SK-N-SH (cell line): ENCODE results near the gene ZNF445. TPM values are rescaled to one million over a fixed set of nuclear protein-coding genes. Genes with fewer than 3 reads are reported as not detected.
"Not testable (repeated sequence)": the region's sequence is repeated elsewhere in the genome, so short reads cannot be mapped to it uniquely, and the experiment has no call there.

ENCODE experiments used
- CTCF ChIA-PET: fragments of 300-600, 350-600 bp; formaldehyde crosslinking; extraction: SDS; loops from one replicate; lab custom pipeline; 2021; lab: Yijun Ruan, JAX
- POLR2A ChIA-PET: fragments of 350-600 bp; sonication (Branson Sonifier 250); formaldehyde crosslinking; extraction: SDS; loops from one replicate; lab custom pipeline; 2020; ENCODE audit warnings: antibody characterized with exemption, inconsistent platforms; lab: Yijun Ruan, JAX
- DNase-seq: peaks from one replicate; pipeline ENCODE4 v3.0.0; 2012
- H2AFZ ChIP-seq: fragments of 200-600 bp; sonication (generic); 2 replicates; pipeline ENCODE4 v1.8.1; 2016; ENCODE audit warnings: antibody characterized with exemption, mild to moderate bottlenecking, low read depth
- H3F3A ChIP-seq: fragments of 200-600 bp; sonication (generic); replicated peaks from 2 replicates; pipeline ENCODE3; 2016; ENCODE audit warnings: antibody characterized with exemption, mild to moderate bottlenecking; ENCODE audit not compliant: insufficient read depth
- H3K27ac ChIP-seq, 2 experiments: fragments of 200-500 bp in 1 of 2; fragments of 200-600 bp in 1 of 2; sonication (Bioruptor generic) in 1 of 2; sonication (generic), shearing (Covaris generic) in 1 of 2; 2 replicates each; pipeline versions ENCODE4 v1.5.1 to v1.6.1; 2014 to 2016; ENCODE audit warnings: low read depth in 2 of 2, inconsistent platforms in 1 of 2, low read length in 1 of 2, mild to moderate bottlenecking in 1 of 2, mixed read lengths in 1 of 2
- H3K27me3 ChIP-seq: fragments of 200-600 bp; sonication (generic), shearing (Covaris generic); 2 replicates; pipeline ENCODE4 v1.6.1; 2016; ENCODE audit warnings: mixed run types; ENCODE audit not compliant: insufficient read depth
- H3K36me3 ChIP-seq, 2 experiments: fragments of 200-500 bp in 1 of 2; fragments of 200-600 bp in 1 of 2; sonication (Bioruptor generic) in 1 of 2; sonication (generic) in 1 of 2; replicated peaks in 1 of 2; 2 replicates each; pipeline versions ENCODE3 to v1.5.1; 2014 to 2016; ENCODE audit warnings: low read length in 1 of 2, mild to moderate bottlenecking in 1 of 2; ENCODE audit not compliant: insufficient read depth in 2 of 2, control insufficient read depth in 1 of 2
- H3K4me1 ChIP-seq, 2 experiments: fragments of 200-500 bp in 1 of 2; fragments of 200-600 bp in 1 of 2; sonication (Bioruptor generic) in 1 of 2; sonication (generic), shearing (Covaris generic) in 1 of 2; 2 replicates each; pipeline versions ENCODE4 v1.5.1 to v1.6.1; 2014 to 2016; ENCODE audit warnings: low read depth in 1 of 2, low read length in 1 of 2, mixed run types in 1 of 2; ENCODE audit not compliant: insufficient read depth in 2 of 2, control insufficient read depth in 1 of 2
- H3K4me2 ChIP-seq: fragments of 200-600 bp; sonication (generic), shearing (Covaris generic); 2 replicates; pipeline ENCODE4 v1.6.1; 2017; ENCODE audit warnings: mixed run types
- H3K4me3 ChIP-seq, 2 experiments: fragments of 200-500 bp in 1 of 2; fragments of 200-600 bp in 1 of 2; sonication (Bioruptor generic) in 1 of 2; sonication (generic), shearing (Covaris generic) in 1 of 2; 2 replicates each; pipeline versions ENCODE4 v1.5.1 to v1.8.1; 2014 to 2016; ENCODE audit warnings: low read depth in 2 of 2, inconsistent platforms in 1 of 2, low read length in 1 of 2, mild to moderate bottlenecking in 1 of 2, mixed read lengths in 1 of 2, moderate library complexity in 1 of 2
- H3K79me2 ChIP-seq: fragments of 200-600 bp; sonication (generic); 2 replicates; pipeline ENCODE4 v1.8.1; 2017; ENCODE audit warnings: mild to moderate bottlenecking; ENCODE audit not compliant: insufficient read depth
- H3K9ac ChIP-seq: fragments of 200-600 bp; sonication (generic); 2 replicates; pipeline ENCODE4 v1.6.1; 2017; ENCODE audit warnings: mixed run types
- H3K9me2 ChIP-seq: fragments of 200-600 bp; sonication (generic); 2 replicates; pipeline ENCODE4 v1.6.1; 2017; ENCODE audit warnings: mixed run types
- H3K9me3 ChIP-seq: fragments of 200-600 bp; sonication (generic); 2 replicates; pipeline ENCODE4 v1.6.1; 2017; ENCODE audit warnings: mixed run types, mild to moderate bottlenecking, moderate library complexity
- H4K20me1 ChIP-seq: fragments of 200-600 bp; sonication (generic); 2 replicates; pipeline ENCODE4 v1.6.1; 2017; ENCODE audit warnings: mild to moderate bottlenecking, mixed run types; ENCODE audit not compliant: insufficient read depth
- EP300 ChIP-seq, 2 experiments: IDR thresholded peaks; 2 replicates each; pipeline versions ENCODE4 v1.4.0 to v1.6.1; 2012; ENCODE audit warnings: borderline replicate concordance in 1 of 2, low read depth in 1 of 2, low read length in 1 of 2
- EZH2phosphoT487 ChIP-seq: fragments of 200-600 bp; sonication (generic); IDR thresholded peaks from 2 replicates; pipeline ENCODE4 v1.6.1; 2017; ENCODE audit warnings: low read depth, mixed run types, mild to moderate bottlenecking, antibody characterized with exemption, moderate library complexity, borderline replicate concordance
- FOXM1 ChIP-seq: IDR thresholded peaks from 2 replicates; pipeline ENCODE4 v1.4.0; 2012; ENCODE audit warnings: low read depth, mild to moderate bottlenecking
- GABPA ChIP-seq: IDR thresholded peaks from 2 replicates; pipeline ENCODE4 v1.4.0; 2012; ENCODE audit warnings: low read depth, mild to moderate bottlenecking
- JUND ChIP-seq: IDR thresholded peaks from 2 replicates; pipeline ENCODE4 v1.4.0; 2012
- MXI1 ChIP-seq: IDR thresholded peaks from 2 replicates; pipeline ENCODE4 v1.6.1; 2012; ENCODE audit warnings: mild to moderate bottlenecking, low read depth, low read length, improper control_type of control experiment
- POLR2AphosphoS5 ChIP-seq: IDR thresholded peaks from 2 replicates; pipeline ENCODE4 v1.6.1; 2012; ENCODE audit warnings: low read depth, low read length
- RCOR1 ChIP-seq: fragments of 150-350 bp; IDR thresholded peaks from 2 replicates; pipeline ENCODE4 v1.6.1; 2017; ENCODE audit warnings: antibody characterized with exemption, low read length
- RXRA ChIP-seq: IDR thresholded peaks from 2 replicates; pipeline ENCODE4 v1.4.0; 2012; ENCODE audit warnings: low read depth, mild to moderate bottlenecking, borderline replicate concordance
- SIN3A ChIP-seq: IDR thresholded peaks from 2 replicates; pipeline ENCODE4 v1.6.1; 2012; ENCODE audit warnings: low read depth, mild to moderate bottlenecking, low read length, moderate library complexity, borderline replicate concordance
- TAF1 ChIP-seq: IDR thresholded peaks from 2 replicates; pipeline ENCODE4 v1.6.1; 2012; ENCODE audit warnings: low read depth, mild to moderate bottlenecking, low read length, moderate library complexity, borderline replicate concordance
- TCF12 ChIP-seq: IDR thresholded peaks from 2 replicates; pipeline ENCODE4 v1.4.0; 2012
- TEAD4 ChIP-seq: IDR thresholded peaks from 2 replicates; pipeline ENCODE4 v1.4.0; 2012; ENCODE audit warnings: mild to moderate bottlenecking, borderline replicate concordance; ENCODE audit not compliant: insufficient read depth
- ZBTB33 ChIP-seq: IDR thresholded peaks from 2 replicates; pipeline ENCODE4 v1.4.0; 2012; ENCODE audit warnings: low read depth, borderline replicate concordance
- WGBS: methylation state at CpG from one replicate; pipeline ENCODE4 v1.1.6; 2017; ENCODE audit warnings: low lambda C conversion rate; 5-methylcytosine and 5-hydroxymethylcytosine counted together
- polyA plus RNA-seq, 3 experiments: library from polyadenylated mRNA; depleted of rRNA; stranded (reverse); fragments of >200 nt; gene quantifications; 2 replicates each; pipeline ENCODE4 v1.2.3, GENCODE V29; 2012
- TF ChIP-seq, protein P1 (sequence below): IDR thresholded peaks from 2 replicates; pipeline ENCODE4 v1.4.0; 2012; ENCODE audit warnings: low read depth
- TF ChIP-seq, protein P2 (sequence below): IDR thresholded peaks from 2 replicates; pipeline ENCODE4 v1.6.1; 2012; ENCODE audit warnings: mild to moderate bottlenecking, low read depth, low read length, moderate library complexity
- TF ChIP-seq, protein P3 (sequence below): fragments of 150-350 bp; IDR thresholded peaks from 2 replicates; pipeline ENCODE4 v1.6.1; 2016; ENCODE audit warnings: mild to moderate bottlenecking, low read depth, low read length

The ZNF445 gene
- polyA plus RNA-seq, 1 of the 3 experiments (the other 2 are of a cell fraction): 2.2 TPM

GRCh38 chr3:44474886-44475285 lies 2.6 kb downstream of the ZNF445 start:
- H2AFZ ChIP-seq, H3K27me3 ChIP-seq, H3K27ac ChIP-seq, H3K36me3 ChIP-seq, H3K9me2 ChIP-seq, H4K20me1 ChIP-seq, H3K9ac ChIP-seq, DNase-seq, CTCF ChIA-PET, H3F3A ChIP-seq, H3K4me2 ChIP-seq, H3K4me1 ChIP-seq, H3K4me3 ChIP-seq, H3K9me3 ChIP-seq, POLR2A ChIA-PET: not testable (repeated sequence)
- 97% methylated on average over 10 of the region's 10 CpGs for WGBS
- peaks cover 74% of the 10 kb centered on the region for H3K79me2 ChIP-seq

GRCh38 chr3:44470430-44470829 lies 7.0 kb downstream of the ZNF445 start:
- Histone ChIP-seq H3K4me1 (peaks cover 0 to 5% of the 10 kb centered on the region in 2 experiments; a peak in 1 of 4 replicates), H3K27ac (no peak overlapping the region), H3K9me2 (no peaks in the 10 kb centered on the region), H3K4me2 (no peak overlapping the region), H3K9me3 (no peaks in the 10 kb centered on the region), H4K20me1 (0 out of 2 replicates have a peak, but pooled peaks cover 6% of the 10 kb centered on the region), H3K4me3 (no peak overlapping the region), H3F3A (no peaks in the 10 kb centered on the region), H2AFZ (no peak overlapping the region), H3K9ac (no peak overlapping the region), H3K79me2 (peaks cover 85% of the 10 kb centered on the region), H3K27me3 (no peaks in the 10 kb centered on the region), H3K36me3 (peaks cover 5 to 25% of the 10 kb centered on the region in 2 experiments)
- CTCF ChIA-PET: interaction anchor here (1.0 kb wide), 1 partner anchor 46 kb away, joined by 3 read pairs; no protein-coding TSS in a partner anchor
- DNase-seq: no peak
- TF ChIP-seq POLR2AphosphoS5: no peak
- TF ChIP-seq SIN3A: no peak
- TF ChIP-seq GABPA: no peak
- TF ChIP-seq RXRA: no peak
- no peak for TF ChIP-seq JUND
- TF ChIP-seq, protein P1, sequence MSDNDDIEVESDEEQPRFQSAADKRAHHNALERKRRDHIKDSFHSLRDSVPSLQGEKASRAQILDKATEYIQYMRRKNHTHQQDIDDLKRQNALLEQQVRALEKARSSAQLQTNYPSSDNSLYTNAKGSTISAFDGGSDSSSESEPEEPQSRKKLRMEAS: no peak
- TF ChIP-seq EP300 (IDR thresholded peaks at IDR 0.05; ENCODE audit: borderline replicate concordance in 1 of 2, low read depth in 1 of 2, low read length in 1 of 2): no peak
- TF ChIP-seq ZBTB33: no peak
- no peak for TF ChIP-seq TCF12
- TF ChIP-seq MXI1: no peak
- TF ChIP-seq, protein P2, sequence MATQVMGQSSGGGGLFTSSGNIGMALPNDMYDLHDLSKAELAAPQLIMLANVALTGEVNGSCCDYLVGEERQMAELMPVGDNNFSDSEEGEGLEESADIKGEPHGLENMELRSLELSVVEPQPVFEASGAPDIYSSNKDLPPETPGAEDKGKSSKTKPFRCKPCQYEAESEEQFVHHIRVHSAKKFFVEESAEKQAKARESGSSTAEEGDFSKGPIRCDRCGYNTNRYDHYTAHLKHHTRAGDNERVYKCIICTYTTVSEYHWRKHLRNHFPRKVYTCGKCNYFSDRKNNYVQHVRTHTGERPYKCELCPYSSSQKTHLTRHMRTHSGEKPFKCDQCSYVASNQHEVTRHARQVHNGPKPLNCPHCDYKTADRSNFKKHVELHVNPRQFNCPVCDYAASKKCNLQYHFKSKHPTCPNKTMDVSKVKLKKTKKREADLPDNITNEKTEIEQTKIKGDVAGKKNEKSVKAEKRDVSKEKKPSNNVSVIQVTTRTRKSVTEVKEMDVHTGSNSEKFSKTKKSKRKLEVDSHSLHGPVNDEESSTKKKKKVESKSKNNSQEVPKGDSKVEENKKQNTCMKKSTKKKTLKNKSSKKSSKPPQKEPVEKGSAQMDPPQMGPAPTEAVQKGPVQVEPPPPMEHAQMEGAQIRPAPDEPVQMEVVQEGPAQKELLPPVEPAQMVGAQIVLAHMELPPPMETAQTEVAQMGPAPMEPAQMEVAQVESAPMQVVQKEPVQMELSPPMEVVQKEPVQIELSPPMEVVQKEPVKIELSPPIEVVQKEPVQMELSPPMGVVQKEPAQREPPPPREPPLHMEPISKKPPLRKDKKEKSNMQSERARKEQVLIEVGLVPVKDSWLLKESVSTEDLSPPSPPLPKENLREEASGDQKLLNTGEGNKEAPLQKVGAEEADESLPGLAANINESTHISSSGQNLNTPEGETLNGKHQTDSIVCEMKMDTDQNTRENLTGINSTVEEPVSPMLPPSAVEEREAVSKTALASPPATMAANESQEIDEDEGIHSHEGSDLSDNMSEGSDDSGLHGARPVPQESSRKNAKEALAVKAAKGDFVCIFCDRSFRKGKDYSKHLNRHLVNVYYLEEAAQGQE: no peak
- TF ChIP-seq TAF1: no peak
- TF ChIP-seq FOXM1: no peak
- TF ChIP-seq, protein P3, sequence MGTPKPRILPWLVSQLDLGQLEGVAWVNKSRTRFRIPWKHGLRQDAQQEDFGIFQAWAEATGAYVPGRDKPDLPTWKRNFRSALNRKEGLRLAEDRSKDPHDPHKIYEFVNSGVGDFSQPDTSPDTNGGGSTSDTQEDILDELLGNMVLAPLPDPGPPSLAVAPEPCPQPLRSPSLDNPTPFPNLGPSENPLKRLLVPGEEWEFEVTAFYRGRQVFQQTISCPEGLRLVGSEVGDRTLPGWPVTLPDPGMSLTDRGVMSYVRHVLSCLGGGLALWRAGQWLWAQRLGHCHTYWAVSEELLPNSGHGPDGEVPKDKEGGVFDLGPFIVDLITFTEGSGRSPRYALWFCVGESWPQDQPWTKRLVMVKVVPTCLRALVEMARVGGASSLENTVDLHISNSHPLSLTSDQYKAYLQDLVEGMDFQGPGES: no peak
- no peak for TF ChIP-seq EZH2phosphoT487
- no peak for TF ChIP-seq TEAD4
- no peak for TF ChIP-seq RCOR1
- WGBS: 92% methylated on average over 1 of the region's 1 CpG
- POLR2A ChIA-PET: interaction anchor here (0.7 kb wide), 1 partner anchor 46 kb away, joined by 3 read pairs; no protein-coding TSS in a partner anchor
